Stimulated activated CD4-positive, alpha-beta T cell treated with anti-CD3 and anti-CD28 coated beads, Interleukin-12 subunit alpha, Interleukin-12 subunit beta, amount 100 ng/mL, for 4 hours (primary cell): ENCODE results near the gene TMCO4.

ENCODE experiments used
- DNase-seq: peaks from one replicate; pipeline ENCODE4 v3.0.0-alpha.2; 2020

Gene TMCO4

GRCh38 chr1:19680644-19681043 lies 119.1 kb downstream of the TMCO4 start:
- DNase-seq = no peak

- no peak for DNase-seq
Measured at GRCh38 chr1:19679691-19680090, 120.0 kb downstream of the TMCO4 start.

GRCh38 chr1:19678931-19679453 lies 120.7 kb downstream of the TMCO4 start:
- DNase-seq = no peak

GRCh38 chr1:19678493-19678892 lies 121.2 kb downstream of the TMCO4 start:
- no peak for DNase-seq

GRCh38 chr1:19676438-19676922 lies 123.2 kb downstream of the TMCO4 start:
- DNase-seq = no peak

GRCh38 chr1:19675797-19676196 lies 123.9 kb downstream of the TMCO4 start:
- no peak for DNase-seq

- no peak for DNase-seq
Measured at GRCh38 chr1:19672237-19672636, 127.5 kb downstream of the TMCO4 start.

GRCh38 chr1:19670787-19671186 lies 128.9 kb downstream of the TMCO4 start:
- no peak for DNase-seq

- no peak for DNase-seq
Measured at GRCh38 chr1:19668888-19669287, 130.8 kb downstream of the TMCO4 start.

GRCh38 chr1:19665496-19666465 lies 133.9 kb downstream of the TMCO4 start:
- no peak for DNase-seq

- no peak for DNase-seq
Measured at GRCh38 chr1:19665186-19665495, 134.6 kb downstream of the TMCO4 start.

GRCh38 chr1:19664453-19665185 lies 135.1 kb downstream of the TMCO4 start, which contains the start of gene HTR6:
HTR6 (plus strand) TSS chr1:19664875; CDS start chr1:19665754, 879 bp downstream.
- peak; percentile 48 for DNase-seq

- no peak for DNase-seq
Measured at GRCh38 chr1:19662313-19662712, 137.4 kb downstream of the TMCO4 start.

- DNase-seq = no peak
Measured at GRCh38 chr1:19661721-19662228, 137.9 kb downstream of the TMCO4 start.

- DNase-seq = no peak
Measured at GRCh38 chr1:19658186-19658585, 141.5 kb downstream of the TMCO4 start.

- no peak for DNase-seq
Measured at GRCh38 chr1:19657511-19657910, 142.2 kb downstream of the TMCO4 start.

GRCh38 chr1:19656780-19657466 lies 142.8 kb downstream of the TMCO4 start:
- DNase-seq = no peak

GRCh38 chr1:19656134-19656779 lies 143.5 kb downstream of the TMCO4 start:
- no peak for DNase-seq

GRCh38 chr1:19655718-19656080 lies 144.0 kb downstream of the TMCO4 start:
- no peak for DNase-seq

- DNase-seq = no peak
Measured at GRCh38 chr1:19654886-19655717, 144.6 kb downstream of the TMCO4 start.

- no peak for DNase-seq
Measured at GRCh38 chr1:19654386-19654785, 145.3 kb downstream of the TMCO4 start.
